ENCODE data around the gene MYT1. TPM values are rescaled to one million over a fixed set of nuclear protein-coding genes. Genes with fewer than 3 reads are reported as not detected.
A peak's percentile ranks its signal among the peaks of the same experiment; 100 is the strongest.
"Not testable (repeated sequence)": the region's sequence is repeated elsewhere in the genome, so short reads cannot be mapped to it uniquely, and the experiment has no call there.

Gene MYT1
- total RNA-seq, 2 experiments from 2014 or later: 0.12 to 0.14 TPM

DNA sequence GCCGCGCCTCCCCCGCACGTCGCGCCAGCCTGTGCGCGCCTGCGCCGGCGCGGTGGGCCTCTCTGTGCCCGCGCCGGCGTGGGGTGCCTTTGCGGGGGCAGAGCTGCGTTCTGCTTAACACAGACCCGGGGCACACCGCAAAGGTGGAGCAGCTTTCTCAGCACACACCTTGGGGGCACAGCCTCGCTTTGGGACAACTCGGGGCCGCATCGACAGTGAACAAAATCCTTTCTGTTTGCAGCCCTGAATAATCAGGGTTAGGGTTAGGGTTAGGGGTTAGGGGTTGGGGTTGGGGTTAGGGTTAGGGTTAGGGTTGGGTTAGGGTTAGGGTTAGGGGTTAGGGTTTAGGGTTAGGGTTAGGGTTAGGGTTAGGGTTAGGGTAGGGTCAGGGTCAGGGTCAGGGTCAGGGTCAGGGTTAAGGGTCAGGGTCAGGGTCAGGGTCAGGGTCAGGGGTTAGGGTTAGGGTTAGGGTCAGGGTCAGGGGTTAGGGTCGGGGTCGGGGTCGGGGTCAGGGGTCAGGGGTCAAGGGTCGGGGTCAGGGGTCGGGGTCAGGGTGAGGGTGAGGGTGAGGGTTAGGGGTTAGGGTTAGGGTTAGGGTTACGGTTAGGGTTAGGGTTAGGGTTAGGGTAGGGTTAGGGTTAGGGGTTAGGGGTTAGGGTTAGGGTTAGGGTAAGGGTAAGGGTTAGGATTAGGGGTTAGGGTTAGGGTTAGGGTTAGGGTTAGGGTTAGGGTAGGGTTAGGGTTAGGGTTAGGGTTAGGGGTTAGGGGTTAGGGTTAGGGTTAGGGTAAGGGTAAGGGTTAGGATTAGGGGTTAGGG, 122.4 kb downstream of the MYT1 start:
- CTCF ChIA-PET: interaction anchor here (0.6 to 2.2 kb wide), 9 partner anchors 12 to 306 kb away, joined by 3 to 24 read pairs (median 5); partner anchors contain the start of genes PCMTD2, PRPF6 and RGS19
- DNase-seq: peak; percentile 27
- H3K4me1 Mint-ChIP-seq; H3K9me3 Mint-ChIP-seq (ENCODE audit: low read depth); intact Hi-C loops (cut with DNase I, micrococcal nuclease); H3K27ac Mint-ChIP-seq; POLR2A ChIA-PET; ATAC-seq; H3K27me3 Mint-ChIP-seq; H3K36me3 Mint-ChIP-seq (ENCODE audit: low read depth); H3K4me3 Mint-ChIP-seq: not testable (repeated sequence)

DNA sequence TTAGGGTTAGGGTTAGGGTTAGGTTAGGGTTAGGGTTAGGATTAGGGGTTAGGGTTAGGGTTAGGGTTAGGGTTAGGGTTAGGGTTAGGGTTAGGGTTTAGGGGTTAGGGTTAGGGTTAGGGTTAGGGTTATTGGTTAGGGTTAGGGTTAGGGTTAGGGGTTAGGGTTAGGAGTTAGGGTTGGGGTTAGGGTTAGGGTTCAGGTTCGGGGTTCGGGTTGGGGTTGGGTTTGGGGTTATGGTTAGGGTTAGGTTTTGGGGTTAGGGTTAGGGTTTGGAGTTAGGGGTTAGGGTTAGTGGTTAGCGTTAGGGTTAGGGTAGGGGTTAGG, 123.0 kb downstream of the MYT1 start:
- intact Hi-C loops (cut with DNase I, micrococcal nuclease); H3K27me3 Mint-ChIP-seq; H3K27ac Mint-ChIP-seq: not testable (repeated sequence)

More for the DNA sequence above, 123.0 kb downstream of the MYT1 start:
- DNase-seq; H3K36me3 Mint-ChIP-seq (ENCODE audit: low read depth); H3K4me1 Mint-ChIP-seq; H3K4me3 Mint-ChIP-seq; H3K9me3 Mint-ChIP-seq (ENCODE audit: low read depth); POLR2A ChIA-PET; CTCF ChIA-PET; ATAC-seq: not testable (repeated sequence)

Other genes starting within 250 kb of the MYT1 start
- gene UCKL1, start 208.0 kb upstream of the MYT1 start, total RNA-seq: 10 to 100 TPM; 28.3 to 32.2 TPM
- 10 to 100 TPM; 12.6 to 13.1 TPM for gene ZNF512B, start 194.5 kb upstream of the MYT1 start, total RNA-seq
- gene SAMD10, start 184.8 kb upstream of the MYT1 start, total RNA-seq: 10 to 100 TPM; 25.4 to 30.7 TPM
- 10 to 100 TPM; 60.5 to 67.0 TPM for gene PRPF6, start 183.3 kb upstream of the MYT1 start, total RNA-seq
- gene C20orf204, start 128.3 kb upstream of the MYT1 start, total RNA-seq: 1 to 10 TPM; 2.3 to 3.3 TPM
- gene SOX18, start 114.8 kb upstream of the MYT1 start, total RNA-seq: not detected
- gene TCEA2, start 101.3 kb upstream of the MYT1 start, total RNA-seq: 10 to 100 TPM; 40.6 to 50.0 TPM
- gene RGS19, start 84.9 kb upstream of the MYT1 start, total RNA-seq: 10 to 100 TPM; 39.6 to 40.2 TPM
- under 1 TPM; 0.42 to 0.50 TPM for gene OPRL1, start 84.4 kb upstream of the MYT1 start, total RNA-seq
- under 1 TPM; 0.30 to 0.46 TPM for gene LKAAEAR1, start 80.1 kb upstream of the MYT1 start, total RNA-seq
- not detected for gene NPBWR2, start 56.9 kb upstream of the MYT1 start, total RNA-seq
- 10 to 100 TPM; 32.7 to 37.8 TPM for gene PCMTD2, start 91.3 kb downstream of the MYT1 start, total RNA-seq

Measured in activated CD4-positive, alpha-beta T cell treated with anti-CD3 and anti-CD28 coated beads for 36 hours (primary cell).